C4-2B (cell line): ENCODE results near the gene ATP7B.

ENCODE experiments used
- ZFX ChIP-seq: fragments of 450-650 bp; IDR thresholded peaks from 2 replicates; pipeline ENCODE4 v1.6.1; 2017
- TF ChIP-seq, protein P1 (sequence below): fragments of 450-650 bp; conservative IDR thresholded peaks from 2 replicates; pipeline ENCODE4 v1.5.1; 2017; ENCODE audit warnings: mild to moderate bottlenecking

DNA sequence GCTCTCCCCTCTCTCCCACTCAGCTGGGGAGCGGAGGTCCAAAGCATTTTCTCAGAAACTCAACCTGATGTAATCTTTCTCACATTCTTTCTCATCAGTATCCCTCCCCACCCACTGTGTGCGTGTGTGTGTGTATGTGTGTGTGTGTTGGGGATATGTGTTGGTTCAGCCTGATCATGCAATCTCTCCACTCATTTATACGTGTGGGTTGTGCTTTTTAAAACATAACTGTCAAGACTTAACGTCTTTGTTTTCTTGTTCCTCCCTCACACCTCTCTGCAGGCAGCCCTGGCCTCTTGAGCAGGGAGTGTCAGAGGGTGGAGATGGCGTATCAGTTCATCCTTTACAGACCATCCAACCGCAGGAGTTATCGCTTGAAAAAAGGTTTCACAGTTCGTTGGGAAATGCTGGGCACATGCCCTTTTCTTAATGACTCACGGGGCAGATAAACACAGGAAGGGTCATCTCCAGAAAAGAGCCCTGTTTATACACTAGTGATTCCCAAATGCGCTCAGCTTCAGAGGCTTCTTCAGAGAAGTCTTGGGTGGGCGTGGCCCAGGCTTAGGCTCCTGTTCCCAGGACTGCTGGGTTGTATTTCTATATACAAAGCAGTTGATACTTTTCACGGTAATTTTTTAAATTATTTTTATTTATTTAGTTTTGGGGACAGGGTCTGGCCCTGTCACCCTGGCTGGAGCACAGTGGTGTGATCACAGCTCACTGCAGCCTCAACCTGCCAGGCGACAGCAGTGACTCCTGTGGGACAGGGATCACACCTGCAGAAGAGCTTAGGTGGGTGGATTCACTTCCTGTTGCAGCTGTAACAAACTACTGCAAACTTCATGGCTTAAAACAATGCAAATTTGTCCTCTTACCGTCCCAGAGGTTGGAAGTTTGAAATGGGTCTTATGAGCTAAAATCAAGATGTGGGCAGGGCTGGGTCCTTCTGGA, 89.2 kb downstream of the ATP7B start:
- TF ChIP-seq, protein P1, sequence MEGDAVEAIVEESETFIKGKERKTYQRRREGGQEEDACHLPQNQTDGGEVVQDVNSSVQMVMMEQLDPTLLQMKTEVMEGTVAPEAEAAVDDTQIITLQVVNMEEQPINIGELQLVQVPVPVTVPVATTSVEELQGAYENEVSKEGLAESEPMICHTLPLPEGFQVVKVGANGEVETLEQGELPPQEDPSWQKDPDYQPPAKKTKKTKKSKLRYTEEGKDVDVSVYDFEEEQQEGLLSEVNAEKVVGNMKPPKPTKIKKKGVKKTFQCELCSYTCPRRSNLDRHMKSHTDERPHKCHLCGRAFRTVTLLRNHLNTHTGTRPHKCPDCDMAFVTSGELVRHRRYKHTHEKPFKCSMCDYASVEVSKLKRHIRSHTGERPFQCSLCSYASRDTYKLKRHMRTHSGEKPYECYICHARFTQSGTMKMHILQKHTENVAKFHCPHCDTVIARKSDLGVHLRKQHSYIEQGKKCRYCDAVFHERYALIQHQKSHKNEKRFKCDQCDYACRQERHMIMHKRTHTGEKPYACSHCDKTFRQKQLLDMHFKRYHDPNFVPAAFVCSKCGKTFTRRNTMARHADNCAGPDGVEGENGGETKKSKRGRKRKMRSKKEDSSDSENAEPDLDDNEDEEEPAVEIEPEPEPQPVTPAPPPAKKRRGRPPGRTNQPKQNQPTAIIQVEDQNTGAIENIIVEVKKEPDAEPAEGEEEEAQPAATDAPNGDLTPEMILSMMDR: no peak
- no peak for TF ChIP-seq ZFX
